Measurements from ENCODE around the gene CCDC57. TPM values are rescaled to one million over a fixed set of nuclear protein-coding genes. Genes with fewer than 3 reads are reported as not detected.
"Not testable (repeated sequence)": the region's sequence is repeated elsewhere in the genome, so short reads cannot be mapped to it uniquely, and the experiment has no call there.

The CCDC57 gene
- total RNA-seq, 1 donor from 2014 or later, result 37.2 TPM

DNA sequence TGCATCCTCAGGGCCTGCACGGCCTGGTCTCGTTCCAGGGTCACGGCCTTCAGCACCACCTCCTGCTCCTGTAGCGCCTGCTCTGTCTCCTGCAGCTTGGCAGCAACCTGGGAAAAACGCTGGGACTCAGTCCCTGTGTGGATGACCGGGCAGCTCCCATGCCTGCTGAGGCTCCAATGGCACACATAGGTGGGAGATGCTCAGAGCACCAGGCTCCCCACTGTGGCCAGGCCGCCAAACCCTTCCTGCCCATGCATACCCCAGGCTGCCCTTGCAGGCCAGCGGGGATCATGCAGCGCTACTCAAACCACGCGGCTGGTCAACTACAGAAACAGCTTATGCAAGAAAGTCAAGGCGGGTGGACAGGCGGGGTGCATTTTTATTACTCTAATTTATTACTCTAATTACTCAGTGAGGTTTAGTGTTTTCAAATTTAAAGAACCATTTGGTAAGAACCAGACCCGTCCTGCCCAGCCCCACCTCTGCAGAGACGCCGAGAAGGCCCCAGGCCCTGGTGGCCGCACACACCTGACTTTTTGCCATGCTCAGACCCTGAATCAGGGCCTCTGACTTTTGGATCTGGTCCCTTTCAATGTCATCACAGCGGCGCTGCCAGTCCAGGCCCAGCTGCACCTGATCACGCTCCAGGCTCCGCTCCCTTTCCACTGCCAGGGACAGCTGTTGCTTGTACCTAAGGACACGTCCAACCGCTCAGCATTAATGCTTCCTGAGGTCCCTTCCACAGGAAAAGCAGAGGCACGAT, 34.0 kb downstream of the CCDC57 start:
- H3K4me1 Mint-ChIP-seq (ENCODE audit: unreplicated experiment), result peaks cover 14% of the 10 kb centered on the region
- H3K27me3 Mint-ChIP-seq (ENCODE audit: unreplicated experiment), result peaks cover 14% of the 10 kb centered on the region
- no peak overlapping the region for H3K27ac Mint-ChIP-seq (ENCODE audit: unreplicated experiment)
- no peak for DNase-seq (ENCODE audit: low spot score)
- TF ChIP-seq, protein P1, sequence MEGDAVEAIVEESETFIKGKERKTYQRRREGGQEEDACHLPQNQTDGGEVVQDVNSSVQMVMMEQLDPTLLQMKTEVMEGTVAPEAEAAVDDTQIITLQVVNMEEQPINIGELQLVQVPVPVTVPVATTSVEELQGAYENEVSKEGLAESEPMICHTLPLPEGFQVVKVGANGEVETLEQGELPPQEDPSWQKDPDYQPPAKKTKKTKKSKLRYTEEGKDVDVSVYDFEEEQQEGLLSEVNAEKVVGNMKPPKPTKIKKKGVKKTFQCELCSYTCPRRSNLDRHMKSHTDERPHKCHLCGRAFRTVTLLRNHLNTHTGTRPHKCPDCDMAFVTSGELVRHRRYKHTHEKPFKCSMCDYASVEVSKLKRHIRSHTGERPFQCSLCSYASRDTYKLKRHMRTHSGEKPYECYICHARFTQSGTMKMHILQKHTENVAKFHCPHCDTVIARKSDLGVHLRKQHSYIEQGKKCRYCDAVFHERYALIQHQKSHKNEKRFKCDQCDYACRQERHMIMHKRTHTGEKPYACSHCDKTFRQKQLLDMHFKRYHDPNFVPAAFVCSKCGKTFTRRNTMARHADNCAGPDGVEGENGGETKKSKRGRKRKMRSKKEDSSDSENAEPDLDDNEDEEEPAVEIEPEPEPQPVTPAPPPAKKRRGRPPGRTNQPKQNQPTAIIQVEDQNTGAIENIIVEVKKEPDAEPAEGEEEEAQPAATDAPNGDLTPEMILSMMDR (IDR thresholded peaks at IDR 0.05; ENCODE audit: unreplicated experiment), result no peak
- H3K36me3 Mint-ChIP-seq (ENCODE audit: low read depth, unreplicated experiment), result peaks cover 44% of the 10 kb centered on the region
- H3K4me3 Mint-ChIP-seq (ENCODE audit: unreplicated experiment), result no peak overlapping the region
- no peaks in the 10 kb centered on the region for H3K9me3 Mint-ChIP-seq (ENCODE audit: unreplicated experiment)

DNA sequence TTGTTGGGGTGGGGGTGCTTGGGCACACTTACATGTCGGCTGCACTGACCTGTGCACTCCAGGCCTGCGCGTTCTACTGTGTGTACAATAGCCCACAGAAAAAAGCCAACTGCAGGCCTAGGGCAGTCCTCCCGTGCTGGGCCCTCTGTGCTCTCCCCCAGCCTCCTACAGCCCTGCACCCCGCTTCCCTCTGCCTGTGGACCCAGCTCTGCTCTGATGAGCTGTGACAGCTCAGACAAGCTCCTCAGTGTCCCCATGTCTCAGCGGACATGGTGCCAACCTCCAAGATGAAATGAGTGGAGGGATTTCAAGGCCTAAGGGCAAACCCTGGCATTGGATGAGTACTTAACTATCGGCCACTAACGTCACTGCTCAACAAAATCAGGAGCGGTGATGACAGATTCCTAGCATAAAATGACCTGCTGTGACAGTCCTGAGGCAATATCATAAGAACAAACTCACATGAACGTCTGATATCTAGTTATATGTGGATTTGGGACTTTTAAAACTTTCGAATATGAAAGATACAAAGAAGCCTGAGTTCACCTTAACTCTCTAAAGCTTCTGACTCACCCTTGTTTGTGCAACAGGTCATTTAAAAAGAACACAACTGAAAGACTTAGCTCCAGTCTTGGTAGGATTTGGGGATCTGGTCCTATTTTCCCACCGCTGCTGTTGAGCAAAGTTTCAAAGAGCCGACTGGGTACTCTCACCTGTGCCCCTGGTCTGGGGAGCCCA, 34.7 kb downstream of the CCDC57 start:
- peak overlapping the region; percentile 26 for H3K4me3 Mint-ChIP-seq (ENCODE audit: unreplicated experiment)
- H3K27me3 Mint-ChIP-seq (ENCODE audit: unreplicated experiment), result peaks cover 15% of the 10 kb centered on the region
- peaks cover 17% of the 10 kb centered on the region for H3K4me1 Mint-ChIP-seq (ENCODE audit: unreplicated experiment)
- no peak overlapping the region for H3K27ac Mint-ChIP-seq (ENCODE audit: unreplicated experiment)
- TF ChIP-seq, protein P1 (IDR thresholded peaks at IDR 0.05; ENCODE audit: unreplicated experiment), result no peak
- no peaks in the 10 kb centered on the region for H3K9me3 Mint-ChIP-seq (ENCODE audit: unreplicated experiment)
- H3K36me3 Mint-ChIP-seq (ENCODE audit: low read depth, unreplicated experiment), result peaks cover 45% of the 10 kb centered on the region
- DNase-seq (ENCODE audit: low spot score), result no peak

- Mint-ChIP-seq H3K9me3 (ENCODE audit: unreplicated experiment) (no peaks in the 10 kb centered on the region), H3K4me3 (ENCODE audit: unreplicated experiment) (no peak overlapping the region), H3K36me3 (ENCODE audit: low read depth, unreplicated experiment) (peaks cover 49% of the 10 kb centered on the region), H3K27ac (ENCODE audit: unreplicated experiment) (no peak overlapping the region), H3K4me1 (ENCODE audit: unreplicated experiment) (peaks cover 17% of the 10 kb centered on the region), H3K27me3 (ENCODE audit: unreplicated experiment) (peaks cover 15% of the 10 kb centered on the region)
- TF ChIP-seq, protein P1 (IDR thresholded peaks at IDR 0.05; ENCODE audit: unreplicated experiment), result no peak
- no peak for DNase-seq (ENCODE audit: low spot score)
Measured at GRCh38 chr17:82177276-82177675, 35.4 kb downstream of the CCDC57 start.

- no peak overlapping the region for H3K27ac Mint-ChIP-seq (ENCODE audit: unreplicated experiment)
- H3K36me3 Mint-ChIP-seq (ENCODE audit: low read depth, unreplicated experiment), result peaks cover 55% of the 10 kb centered on the region
- H3K27me3 Mint-ChIP-seq (ENCODE audit: unreplicated experiment), result peaks cover 19% of the 10 kb centered on the region
- peak overlapping the region; percentile 65 for H3K4me3 Mint-ChIP-seq (ENCODE audit: unreplicated experiment)
- H3K4me1 Mint-ChIP-seq (ENCODE audit: unreplicated experiment), result peaks cover 17% of the 10 kb centered on the region
- DNase-seq (ENCODE audit: low spot score), result no peak
- no peaks in the 10 kb centered on the region for H3K9me3 Mint-ChIP-seq (ENCODE audit: unreplicated experiment)
- TF ChIP-seq, protein P1 (IDR thresholded peaks at IDR 0.05; ENCODE audit: unreplicated experiment), result no peak
Measured at GRCh38 chr17:82175951-82176350, 36.7 kb downstream of the CCDC57 start.

- TF ChIP-seq, protein P1 (IDR thresholded peaks at IDR 0.05; ENCODE audit: unreplicated experiment), result no peak
- H3K27me3 Mint-ChIP-seq (ENCODE audit: unreplicated experiment), result peaks cover 19% of the 10 kb centered on the region
- H3K4me3 Mint-ChIP-seq (ENCODE audit: unreplicated experiment), result peak overlapping the region; percentile 66
- peaks cover 61% of the 10 kb centered on the region for H3K36me3 Mint-ChIP-seq (ENCODE audit: low read depth, unreplicated experiment)
- no peak for DNase-seq (ENCODE audit: low spot score)
- H3K9me3 Mint-ChIP-seq (ENCODE audit: unreplicated experiment), result no peaks in the 10 kb centered on the region
- H3K27ac Mint-ChIP-seq (ENCODE audit: unreplicated experiment), result no peak overlapping the region
- H3K4me1 Mint-ChIP-seq (ENCODE audit: unreplicated experiment), result peaks cover 17% of the 10 kb centered on the region
Measured at GRCh38 chr17:82175201-82175600, 37.4 kb downstream of the CCDC57 start.

DNA sequence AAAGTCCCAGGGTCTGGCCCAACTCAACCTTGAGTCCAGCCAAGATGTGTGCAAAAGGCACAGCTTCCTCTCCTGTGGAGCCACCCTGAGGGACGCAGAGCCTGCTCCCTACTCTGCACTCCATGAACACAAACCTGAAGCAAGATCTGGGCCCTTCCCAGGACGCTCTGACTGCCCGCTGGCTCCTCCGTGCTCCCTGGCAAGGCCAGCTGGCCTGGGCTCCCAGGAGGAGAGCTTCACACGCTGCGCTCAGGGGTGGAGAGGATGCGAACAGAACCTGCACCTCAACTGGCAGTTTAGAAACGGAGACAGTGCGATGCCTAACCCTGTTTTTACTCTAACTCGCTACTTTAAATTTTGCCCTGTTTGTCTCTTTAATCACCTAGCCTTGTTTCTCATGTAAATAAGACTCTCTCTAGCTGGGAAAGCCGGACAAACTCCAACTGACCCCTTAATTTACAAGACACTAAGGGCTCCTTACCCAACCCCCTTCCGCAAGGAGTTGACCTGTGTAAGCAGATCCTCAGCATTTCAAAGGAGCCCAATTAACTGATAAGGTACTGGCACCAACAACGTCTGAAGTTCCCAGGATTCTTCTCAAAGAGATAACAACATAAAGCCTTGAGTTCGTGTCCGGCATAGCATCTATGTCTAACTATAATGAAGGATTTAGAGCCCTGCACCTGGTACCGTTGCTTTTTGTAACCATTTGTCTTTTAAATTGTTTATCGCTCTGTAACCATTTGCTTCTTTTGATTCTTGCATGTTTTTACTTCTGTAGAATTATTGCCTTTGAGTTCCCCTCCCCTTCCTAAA, 38.4 kb downstream of the CCDC57 start:
- peaks cover 17% of the 10 kb centered on the region for H3K4me1 Mint-ChIP-seq (ENCODE audit: unreplicated experiment)
- H3K9me3 Mint-ChIP-seq (ENCODE audit: unreplicated experiment); H3K27ac Mint-ChIP-seq (ENCODE audit: unreplicated experiment); DNase-seq (ENCODE audit: low spot score): not testable (repeated sequence)
- peaks cover 56% of the 10 kb centered on the region for H3K36me3 Mint-ChIP-seq (ENCODE audit: low read depth, unreplicated experiment)
- H3K4me3 Mint-ChIP-seq (ENCODE audit: unreplicated experiment), result peak overlapping the region; percentile 66
- peaks cover 18% of the 10 kb centered on the region for H3K27me3 Mint-ChIP-seq (ENCODE audit: unreplicated experiment)

Measured in endothelial cell (in vitro differentiated cells).